Esophagus muscularis mucosa (tissue), 4 donors: ENCODE data around the gene SLC16A2.

Source experiments
- EP300 ChIP-seq: sonication (generic); formaldehyde crosslinking; IDR thresholded peaks from one replicate; pipeline ENCODE4 v1.6.1; 2017; ENCODE audit warnings: antibody characterized with exemption
- POLR2A ChIP-seq: fragments of 450-650 bp; IDR thresholded peaks from one replicate; pipeline ENCODE4 v1.6.1; 2017; ENCODE audit warnings: antibody characterized with exemption, moderate library complexity, mild to moderate bottlenecking, low read depth
- POLR2AphosphoS5 ChIP-seq, 2 donors: sonication (generic); formaldehyde crosslinking; IDR thresholded peaks; one replicate each; pipeline ENCODE4 v1.6.1; 2017; ENCODE audit warnings: antibody characterized with exemption in 2 of 2
- TF ChIP-seq, protein P1 (sequence below), 3 experiments: fragments of 200-600 bp in 2 of 3; fragments of 450-650 bp in 1 of 3; sonication (generic) in 2 of 3; IDR thresholded peaks; one replicate each; pipeline ENCODE4 v1.5.1; 2017 to 2019; ENCODE audit warnings: antibody characterized with exemption in 3 of 3, mild to moderate bottlenecking in 2 of 3, moderate library complexity in 1 of 3

DNA sequence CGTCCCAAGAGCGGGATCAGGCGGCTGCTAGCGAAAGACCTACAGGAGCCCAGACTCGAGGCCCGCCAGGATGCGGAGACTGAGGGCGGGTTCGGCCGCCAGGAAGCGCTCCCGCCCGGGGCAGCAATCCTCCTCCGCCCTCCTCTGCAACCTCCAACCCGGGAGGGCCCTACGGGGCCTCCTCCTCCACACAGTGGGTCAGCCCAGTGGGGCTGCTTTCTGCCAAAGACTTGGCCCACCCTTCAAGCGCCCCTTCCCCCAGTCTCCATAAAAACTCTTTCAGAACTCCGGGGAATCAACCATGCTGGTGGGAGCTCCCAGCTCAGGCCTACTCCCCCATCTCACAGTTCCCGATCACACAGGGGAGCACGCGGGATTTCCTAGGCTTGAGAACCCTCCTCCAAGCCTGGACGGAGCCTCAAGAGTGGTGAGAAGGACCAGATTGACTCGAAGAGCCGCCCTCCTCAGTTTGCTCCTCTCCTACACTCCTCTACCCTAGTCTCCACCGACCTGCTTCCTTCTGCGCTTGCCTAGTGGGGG is 115.6 kb downstream of the SLC16A2 start:
- TF ChIP-seq, protein P1, sequence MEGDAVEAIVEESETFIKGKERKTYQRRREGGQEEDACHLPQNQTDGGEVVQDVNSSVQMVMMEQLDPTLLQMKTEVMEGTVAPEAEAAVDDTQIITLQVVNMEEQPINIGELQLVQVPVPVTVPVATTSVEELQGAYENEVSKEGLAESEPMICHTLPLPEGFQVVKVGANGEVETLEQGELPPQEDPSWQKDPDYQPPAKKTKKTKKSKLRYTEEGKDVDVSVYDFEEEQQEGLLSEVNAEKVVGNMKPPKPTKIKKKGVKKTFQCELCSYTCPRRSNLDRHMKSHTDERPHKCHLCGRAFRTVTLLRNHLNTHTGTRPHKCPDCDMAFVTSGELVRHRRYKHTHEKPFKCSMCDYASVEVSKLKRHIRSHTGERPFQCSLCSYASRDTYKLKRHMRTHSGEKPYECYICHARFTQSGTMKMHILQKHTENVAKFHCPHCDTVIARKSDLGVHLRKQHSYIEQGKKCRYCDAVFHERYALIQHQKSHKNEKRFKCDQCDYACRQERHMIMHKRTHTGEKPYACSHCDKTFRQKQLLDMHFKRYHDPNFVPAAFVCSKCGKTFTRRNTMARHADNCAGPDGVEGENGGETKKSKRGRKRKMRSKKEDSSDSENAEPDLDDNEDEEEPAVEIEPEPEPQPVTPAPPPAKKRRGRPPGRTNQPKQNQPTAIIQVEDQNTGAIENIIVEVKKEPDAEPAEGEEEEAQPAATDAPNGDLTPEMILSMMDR (IDR thresholded peaks at IDR 0.05) = no peak
- TF ChIP-seq EP300 = no peak
- TF ChIP-seq POLR2A = no peak
- no peak for TF ChIP-seq POLR2AphosphoS5 (IDR thresholded peaks at IDR 0.05)
